ENCODE measurements around the gene ATAD3C. TPM values are rescaled to one million over a fixed set of nuclear protein-coding genes. Genes with fewer than 3 reads are reported as not detected.
"Not testable (repeated sequence)": the region's sequence is repeated elsewhere in the genome, so short reads cannot be mapped to it uniquely, and the experiment has no call there.

The ATAD3C gene
- total and polyA plus RNA-seq, 10 of the 15 experiments (the other 5 are each of a cell fraction or from before 2014, with no cell fraction given), result 0.03 to 3.1 (median 0.86) TPM

DNA sequence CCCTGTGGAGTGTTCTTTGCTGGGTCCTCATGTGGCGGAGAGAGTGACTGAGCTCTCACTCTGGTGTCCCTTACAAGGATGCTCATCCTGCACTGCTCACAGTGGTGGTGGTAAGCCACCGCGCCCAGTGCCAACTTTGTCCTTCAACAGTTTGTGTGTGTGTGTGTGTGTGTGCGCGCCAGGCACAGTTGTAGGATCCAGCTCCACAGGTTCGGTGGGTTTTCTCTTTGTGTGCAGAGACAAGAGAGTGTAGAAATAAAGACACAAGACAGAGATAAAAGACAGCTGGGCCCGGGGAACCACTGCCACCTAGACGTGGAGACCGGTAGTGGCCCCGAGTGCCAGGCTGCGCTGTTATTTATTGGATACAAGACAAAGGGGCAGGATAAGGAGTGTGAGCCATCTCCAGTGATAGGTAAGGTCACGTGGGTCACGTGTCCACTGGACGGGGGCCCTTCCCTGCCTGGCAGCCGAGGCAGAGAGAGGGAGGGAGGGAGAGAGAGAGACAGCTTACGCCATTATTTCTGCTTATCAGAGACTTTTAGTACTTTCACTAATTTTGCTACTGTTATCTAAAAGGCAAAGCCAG is 55.4 kb downstream of the ATAD3C start (continued):
- TF ChIP-seq YY1 (IDR thresholded peaks at IDR 0.05; ENCODE audit: low read depth, low read length) (0 out of 2 replicates have a peak, but pooled peaks have one; percentile 31), GATAD2B (conservative IDR thresholded peaks at IDR 0.05; ENCODE audit: low read depth) (peak; percentile 49; the same call in 1 of the 2 replicates), MEF2B (IDR thresholded peaks at IDR 0.05; ENCODE audit: partially characterized antibody, poor library complexity, severe bottlenecking) (peak; percentile 81), IKZF2 (IDR thresholded peaks at IDR 0.05) (peak in 1 of 2 experiments; percentile 14; a peak in 2 of 4 replicates), NBN (IDR thresholded peaks at IDR 0.05) (peak; percentile 51)
- TF ChIP-seq, protein P1, sequence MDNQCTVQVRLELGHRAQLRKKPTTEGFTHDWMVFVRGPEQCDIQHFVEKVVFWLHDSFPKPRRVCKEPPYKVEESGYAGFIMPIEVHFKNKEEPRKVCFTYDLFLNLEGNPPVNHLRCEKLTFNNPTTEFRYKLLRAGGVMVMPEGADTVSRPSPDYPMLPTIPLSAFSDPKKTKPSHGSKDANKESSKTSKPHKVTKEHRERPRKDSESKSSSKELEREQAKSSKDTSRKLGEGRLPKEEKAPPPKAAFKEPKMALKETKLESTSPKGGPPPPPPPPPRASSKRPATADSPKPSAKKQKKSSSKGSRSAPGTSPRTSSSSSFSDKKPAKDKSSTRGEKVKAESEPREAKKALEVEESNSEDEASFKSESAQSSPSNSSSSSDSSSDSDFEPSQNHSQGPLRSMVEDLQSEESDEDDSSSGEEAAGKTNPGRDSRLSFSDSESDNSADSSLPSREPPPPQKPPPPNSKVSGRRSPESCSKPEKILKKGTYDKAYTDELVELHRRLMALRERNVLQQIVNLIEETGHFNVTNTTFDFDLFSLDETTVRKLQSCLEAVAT (IDR thresholded peaks at IDR 0.05), result peak; percentile 72

DNA sequence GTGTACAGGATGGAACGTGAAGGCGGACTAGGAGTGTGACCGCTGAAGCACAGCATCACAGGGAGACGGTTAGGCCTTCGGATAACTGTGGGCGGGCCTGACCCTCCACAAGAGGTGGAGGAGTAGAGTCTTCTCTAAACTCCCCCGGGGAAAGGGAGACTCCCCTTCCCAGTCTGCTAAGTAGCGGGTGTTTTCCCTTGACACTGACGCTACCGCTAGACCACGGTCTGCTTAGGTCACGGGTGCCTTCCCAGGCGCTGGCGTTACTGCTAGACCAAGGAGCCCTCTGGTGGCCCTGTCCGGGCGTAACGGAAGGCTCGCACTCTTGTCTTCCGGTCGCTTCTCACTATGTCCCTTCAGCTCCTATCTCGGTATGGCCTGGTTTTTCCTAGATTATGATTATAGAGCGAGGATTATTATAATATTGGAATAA is 55.9 kb downstream of the ATAD3C start:
- H3K27me3 ChIP-seq (replicated peaks in 1 of 2; ENCODE audit: control insufficient read depth in 2 of 2, insufficient read depth in 2 of 2, low read length in 1 of 2); H3K36me3 ChIP-seq (ENCODE audit: control insufficient read depth in 2 of 2, insufficient read depth in 2 of 2, low read length in 1 of 2); DNase-seq (ENCODE audit: low read depth, low spot score); H3K79me2 ChIP-seq (ENCODE audit: control insufficient read depth, insufficient read depth, low read length); H3K27ac ChIP-seq (ENCODE audit: control insufficient read depth, insufficient read depth); H3K4me3 ChIP-seq; H3K9ac ChIP-seq (ENCODE audit: control insufficient read depth, insufficient read depth, low read length); H3K4me1 ChIP-seq (ENCODE audit: control insufficient read depth, insufficient read depth, low read length); H3K9me3 ChIP-seq (replicated peaks; ENCODE audit: control insufficient read depth, insufficient read depth, low read length); BruUV-seq (replicated peaks); H4K20me1 ChIP-seq (ENCODE audit: control insufficient read depth, insufficient read depth): not testable (repeated sequence)
- in situ Hi-C loops (cut with MboI) (loop anchor here (5.0 kb wide), 1 partner anchor 103 kb away; no protein-coding TSS in a partner anchor), intact Hi-C loops (cut with micrococcal nuclease; ENCODE audit: unreplicated experiment) (loop anchor here (2.0 to 10.0 kb wide), 2 partner anchors 65 to 131 kb away; partner anchors contain the start of gene AURKAIP1)
- peak overlapping the region; percentile 11; the same call in 1 of the 2 replicates for H3K4me2 ChIP-seq (ENCODE audit: control insufficient read depth, insufficient read depth)
- ChIA-PET SMC1A (ENCODE audit: uncharacterized antibody, unreplicated experiment) (interaction anchor here (0.7 to 1.8 kb wide), 6 partner anchors 40 to 274 kb away, joined by 3 to 5 read pairs (median 3); partner anchors contain the start of gene AURKAIP1), POLR2A (interaction anchor here (0.6 kb wide), 1 partner anchor 109 kb away, joined by 3 read pairs; no protein-coding TSS in a partner anchor), RAD21 (ENCODE audit: unreplicated experiment) (interaction anchor here (0.6 to 1.6 kb wide), 5 partner anchors 62 to 386 kb away, joined by 3 to 4 read pairs (median 3); partner anchors contain the start of gene AURKAIP1), CTCF (interaction anchor here (0.6 to 3.4 kb wide), 16 partner anchors 10 to 200 kb away, joined by 3 to 17 read pairs (median 4); partner anchors contain the start of genes AURKAIP1, CCNL2 and DVL1)
- FAIRE-seq (peak; percentile 77), ATAC-seq (peak; percentile 86)
- 0% methylated on average over 16 of the region's 22 CpGs for WGBS (ENCODE audit: insufficient coverage, insufficient replicate concordance, low lambda C conversion rate, missing lambda C conversion rate)
- H2AFZ ChIP-seq (ENCODE audit: control insufficient read depth, low read depth, low read length), result peak overlapping the region; percentile 51
- TF ChIP-seq RELA (IDR thresholded peaks at IDR 0.05; ENCODE audit: borderline replicate concordance, partially characterized antibody), result peak; percentile 49
- TF ChIP-seq ATF7 (IDR thresholded peaks at IDR 0.05; ENCODE audit: low read depth), result peak; percentile 35; the same call in 1 of the 2 replicates
- 0 out of 2 replicates have a peak, but pooled peaks have one; percentile 34 for TF ChIP-seq ZNF207 (IDR thresholded peaks at IDR 0.05; ENCODE audit: borderline replicate concordance)
- TF ChIP-seq, protein P2, sequence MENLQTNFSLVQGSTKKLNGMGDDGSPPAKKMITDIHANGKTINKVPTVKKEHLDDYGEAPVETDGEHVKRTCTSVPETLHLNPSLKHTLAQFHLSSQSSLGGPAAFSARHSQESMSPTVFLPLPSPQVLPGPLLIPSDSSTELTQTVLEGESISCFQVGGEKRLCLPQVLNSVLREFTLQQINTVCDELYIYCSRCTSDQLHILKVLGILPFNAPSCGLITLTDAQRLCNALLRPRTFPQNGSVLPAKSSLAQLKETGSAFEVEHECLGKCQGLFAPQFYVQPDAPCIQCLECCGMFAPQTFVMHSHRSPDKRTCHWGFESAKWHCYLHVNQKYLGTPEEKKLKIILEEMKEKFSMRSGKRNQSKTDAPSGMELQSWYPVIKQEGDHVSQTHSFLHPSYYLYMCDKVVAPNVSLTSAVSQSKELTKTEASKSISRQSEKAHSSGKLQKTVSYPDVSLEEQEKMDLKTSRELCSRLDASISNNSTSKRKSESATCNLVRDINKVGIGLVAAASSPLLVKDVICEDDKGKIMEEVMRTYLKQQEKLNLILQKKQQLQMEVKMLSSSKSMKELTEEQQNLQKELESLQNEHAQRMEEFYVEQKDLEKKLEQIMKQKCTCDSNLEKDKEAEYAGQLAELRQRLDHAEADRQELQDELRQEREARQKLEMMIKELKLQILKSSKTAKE (IDR thresholded peaks at IDR 0.05; ENCODE audit: low read depth, poor library complexity, severe bottlenecking), result peak; percentile 39
- TF ChIP-seq RAD21 (IDR thresholded peaks at IDR 0.05; ENCODE audit: insufficient read depth, low read depth, low read length), result 0 out of 2 replicates have a peak, but pooled peaks have one; percentile 7
- TF ChIP-seq, protein P3, sequence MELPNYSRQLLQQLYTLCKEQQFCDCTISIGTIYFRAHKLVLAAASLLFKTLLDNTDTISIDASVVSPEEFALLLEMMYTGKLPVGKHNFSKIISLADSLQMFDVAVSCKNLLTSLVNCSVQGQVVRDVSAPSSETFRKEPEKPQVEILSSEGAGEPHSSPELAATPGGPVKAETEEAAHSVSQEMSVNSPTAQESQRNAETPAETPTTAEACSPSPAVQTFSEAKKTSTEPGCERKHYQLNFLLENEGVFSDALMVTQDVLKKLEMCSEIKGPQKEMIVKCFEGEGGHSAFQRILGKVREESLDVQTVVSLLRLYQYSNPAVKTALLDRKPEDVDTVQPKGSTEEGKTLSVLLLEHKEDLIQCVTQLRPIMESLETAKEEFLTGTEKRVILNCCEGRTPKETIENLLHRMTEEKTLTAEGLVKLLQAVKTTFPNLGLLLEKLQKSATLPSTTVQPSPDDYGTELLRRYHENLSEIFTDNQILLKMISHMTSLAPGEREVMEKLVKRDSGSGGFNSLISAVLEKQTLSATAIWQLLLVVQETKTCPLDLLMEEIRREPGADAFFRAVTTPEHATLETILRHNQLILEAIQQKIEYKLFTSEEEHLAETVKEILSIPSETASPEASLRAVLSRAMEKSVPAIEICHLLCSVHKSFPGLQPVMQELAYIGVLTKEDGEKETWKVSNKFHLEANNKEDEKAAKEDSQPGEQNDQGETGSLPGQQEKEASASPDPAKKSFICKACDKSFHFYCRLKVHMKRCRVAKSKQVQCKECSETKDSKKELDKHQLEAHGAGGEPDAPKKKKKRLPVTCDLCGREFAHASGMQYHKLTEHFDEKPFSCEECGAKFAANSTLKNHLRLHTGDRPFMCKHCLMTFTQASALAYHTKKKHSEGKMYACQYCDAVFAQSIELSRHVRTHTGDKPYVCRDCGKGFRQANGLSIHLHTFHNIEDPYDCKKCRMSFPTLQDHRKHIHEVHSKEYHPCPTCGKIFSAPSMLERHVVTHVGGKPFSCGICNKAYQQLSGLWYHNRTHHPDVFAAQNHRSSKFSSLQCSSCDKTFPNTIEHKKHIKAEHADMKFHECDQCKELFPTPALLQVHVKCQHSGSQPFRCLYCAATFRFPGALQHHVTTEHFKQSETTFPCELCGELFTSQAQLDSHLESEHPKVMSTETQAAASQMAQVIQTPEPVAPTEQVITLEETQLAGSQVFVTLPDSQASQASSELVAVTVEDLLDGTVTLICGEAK (IDR thresholded peaks at IDR 0.05; ENCODE audit: borderline replicate concordance), result peak; percentile 33; the same call in 1 of the 2 replicates
- TF ChIP-seq NBN (IDR thresholded peaks at IDR 0.05), result 0 out of 2 replicates have a peak, but pooled peaks have one; percentile 9
- peak; percentile 51; the same call in 1 of the 2 replicates for TF ChIP-seq PAX5 (IDR thresholded peaks at IDR 0.05; ENCODE audit: borderline replicate concordance, low read depth, low read length)

All from GM12878 (cell line).